ENCODE results near the gene SLC4A1.

GRCh38 chr17:44269535-44270240, 1.8 kb upstream of the SLC4A1 start:
- TF ChIP-seq CTCF (IDR thresholded peaks at IDR 0.05) = no peak
- TF ChIP-seq POLR2A (IDR thresholded peaks at IDR 0.05) = no peak

All from thyroid gland (tissue), 4 donors.